K562 (cell line): Measurements from ENCODE around the gene DLK1. TPM values are rescaled to one million over a fixed set of nuclear protein-coding genes. Genes with fewer than 3 reads are reported as not detected.

Source experiments
- ATAC-seq: fragments of 200-7000 bp; cut with Tn5 transposase; 3 replicates; pipeline ENCODE4 v1.9.1; 2020; ENCODE audit warnings: moderate library complexity
- BruUV-seq: library from RNA; stranded (reverse); fragments of 400-500 nt; replicated peaks from 2 replicates; lab custom pipeline; 2021; lab: Mats Ljungman, UMichigan
- CTCF ChIA-PET: fragments of 300-600 bp; formaldehyde crosslinking; extraction: SDS; loops from one replicate; lab custom pipeline; 2021; ENCODE audit warnings: low intra/inter-chr PET ratio; lab: Yijun Ruan, JAX
- POLR2A ChIA-PET: fragments of 300-600, 350-650 bp; sonication (Branson Sonifier 250); formaldehyde crosslinking; extraction: SDS; loops from one replicate; lab custom pipeline; 2021; ENCODE audit warnings: antibody characterized with exemption, inconsistent platforms; lab: Yijun Ruan, JAX
- DNase-seq, 4 experiments: peaks; one replicate each; pipeline versions ENCODE4 v3.0.0 to v3.0.0-alpha.2; 2011 to 2018; ENCODE audit warnings: low spot score in 3 of 4, mixed read lengths in 3 of 4; ENCODE audit errors: extremely low read depth in 1 of 4
- FAIRE-seq: peaks from 2 replicates; lab custom pipeline; 2011; peaks lifted over from hg19 to GRCh38; lab: Jason Lieb, UNC
- H2AFZ ChIP-seq: 2 replicates; pipeline ENCODE4 v1.6.0; 2011; ENCODE audit warnings: low read depth, low read length, control low read depth, inconsistent platforms
- H3K27ac ChIP-seq: fragments of 200-600 bp; 3 replicates; pipeline ENCODE4 v1.8.0; 2011; ENCODE audit warnings: low read depth, mild to moderate bottlenecking, control low read depth, inconsistent platforms, low read length, moderate library complexity, mixed read lengths; ENCODE audit errors: extremely low read depth
- H3K27me3 ChIP-seq, 2 experiments: fragments of 300-600 bp in 1 of 2; 2 replicates in 1 of 2; 3 replicates in 1 of 2; pipeline versions ENCODE4 v1.6.0 to v1.8.0; 2011; ENCODE audit warnings: inconsistent platforms in 2 of 2, low read length in 2 of 2, mild to moderate bottlenecking in 1 of 2, mixed read lengths in 1 of 2, moderate library complexity in 1 of 2; ENCODE audit not compliant: control insufficient read depth in 2 of 2, insufficient read depth in 2 of 2
- H3K36me3 ChIP-seq: fragments of 300-600 bp; 3 replicates; pipeline ENCODE4 v1.8.0; 2011; ENCODE audit warnings: mild to moderate bottlenecking, low read length, inconsistent platforms; ENCODE audit not compliant: control insufficient read depth, insufficient read depth
- H3K4me1 ChIP-seq, 2 experiments: fragments of 200-600 bp in 1 of 2; replicated peaks in 1 of 2; 2 replicates in 1 of 2; 3 replicates in 1 of 2; pipeline versions ENCODE4 v1.5.1 to v1.8.0; 2011; ENCODE audit warnings: inconsistent platforms in 2 of 2, low read length in 2 of 2, mild to moderate bottlenecking in 1 of 2, mixed read lengths in 1 of 2, moderate library complexity in 1 of 2; ENCODE audit not compliant: control insufficient read depth in 2 of 2, insufficient read depth in 2 of 2
- H3K4me2 ChIP-seq: 2 replicates; pipeline ENCODE4 v1.6.1; 2011; ENCODE audit warnings: low read length, control low read depth, inconsistent platforms, mixed read lengths; ENCODE audit not compliant: insufficient read depth
- H3K4me3 ChIP-seq: fragments of 200-600 bp; sonication (generic), shearing (Covaris generic); 2 replicates; pipeline ENCODE4 v1.5.1; 2016; ENCODE audit warnings: control low read depth, inconsistent platforms
- H3K79me2 ChIP-seq: fragments of 200-600 bp; 3 replicates; pipeline ENCODE4 v1.8.0; 2011; ENCODE audit warnings: low read length, inconsistent platforms; ENCODE audit not compliant: control insufficient read depth, insufficient read depth
- H3K9ac ChIP-seq, 2 experiments: 2 replicates each; pipeline versions ENCODE4 v1.6.0 to v1.6.1; 2011; ENCODE audit warnings: low read depth in 2 of 2, low read length in 2 of 2, control low read depth in 1 of 2, inconsistent platforms in 1 of 2, mild to moderate bottlenecking in 1 of 2, mixed read lengths in 1 of 2; ENCODE audit not compliant: insufficient read depth in 1 of 2
- H3K9me1 ChIP-seq: one replicate; pipeline ENCODE4 v1.6.0; 2011; ENCODE audit warnings: inconsistent platforms, mild to moderate bottlenecking, low read length, moderate library complexity; ENCODE audit not compliant: control insufficient read depth, insufficient read depth
- H3K9me3 ChIP-seq: replicated peaks from 2 replicates; pipeline ENCODE4 v1.5.1; 2011; ENCODE audit warnings: low read depth, low read length, inconsistent platforms; ENCODE audit not compliant: control insufficient read depth, insufficient read depth
- H4K20me1 ChIP-seq: replicated peaks from 2 replicates; pipeline ENCODE4 v1.6.1; 2011; ENCODE audit warnings: low read length, inconsistent platforms, mixed read lengths; ENCODE audit not compliant: control insufficient read depth, insufficient read depth
- BRD4 ChIP-seq: fragments of 200-600 bp; sonication (generic); IDR thresholded peaks from 2 replicates; pipeline ENCODE4 v1.6.1; 2017; ENCODE audit warnings: inconsistent platforms
- CEBPG ChIP-seq, 3 experiments: fragments of 200-800 bp in 1 of 3; sonication (Bioruptor generic) in 1 of 3; sonication (generic) in 1 of 3; formaldehyde crosslinking in 1 of 3; IDR thresholded peaks in 2 of 3; conservative IDR thresholded peaks in 1 of 3; 2 replicates each; pipeline versions ENCODE4 v1.6.1 to v1.8.0; 2016 to 2022; ENCODE audit warnings: missing compliant biosample characterization in 2 of 3, missing genetic modification characterization in 2 of 3, mild to moderate bottlenecking in 1 of 3, missing genetic modification reagents in 1 of 3
- ETV5 ChIP-seq: sonication (generic); formaldehyde crosslinking; IDR thresholded peaks from 2 replicates; pipeline ENCODE4 v1.4.0; 2020; ENCODE audit warnings: low read depth, mild to moderate bottlenecking, missing genetic modification reagents
- EZH2 ChIP-seq: IDR thresholded peaks from 2 replicates; pipeline ENCODE4 v1.6.1; 2012; ENCODE audit warnings: low read depth, mild to moderate bottlenecking, inconsistent platforms, low read length, borderline replicate concordance
- GATA2 ChIP-seq: sonication (generic); formaldehyde crosslinking; IDR thresholded peaks from 2 replicates; pipeline ENCODE4 v1.4.0; 2020; ENCODE audit warnings: mild to moderate bottlenecking, missing genetic modification reagents
- IRF2 ChIP-seq: sonication (generic); formaldehyde crosslinking; IDR thresholded peaks from 2 replicates; pipeline ENCODE4 v1.8.1; 2022; ENCODE audit warnings: mild to moderate bottlenecking, missing genetic modification reagents
- MAZ ChIP-seq, 2 experiments: fragments of 450-650 bp in 1 of 2; sonication (generic) in 1 of 2; formaldehyde crosslinking; IDR thresholded peaks in 1 of 2; conservative IDR thresholded peaks in 1 of 2; 2 replicates each; pipeline versions ENCODE4 v1.4.0 to v1.5.0; 2020; ENCODE audit warnings: mild to moderate bottlenecking in 1 of 2, missing genetic modification reagents in 1 of 2
- MTA1 ChIP-seq: fragments of 450-650 bp; IDR thresholded peaks from 2 replicates; pipeline ENCODE4 v1.6.1; 2017; ENCODE audit warnings: borderline replicate concordance
- NCOA6 ChIP-seq: fragments of 450-650 bp; IDR thresholded peaks from 2 replicates; pipeline ENCODE4 v1.6.1; 2017; ENCODE audit warnings: mild to moderate bottlenecking
- NELFE ChIP-seq: IDR thresholded peaks from 2 replicates; pipeline ENCODE4 v1.6.1; 2011; ENCODE audit warnings: mild to moderate bottlenecking; ENCODE audit not compliant: insufficient read depth, insufficient read length
- NFXL1 ChIP-seq: fragments of 450-650 bp; formaldehyde crosslinking; IDR thresholded peaks from 2 replicates; pipeline ENCODE4 v1.4.0; 2021; ENCODE audit warnings: mild to moderate bottlenecking
- POLR2H ChIP-seq: IDR thresholded peaks from 2 replicates; pipeline ENCODE4 v1.6.1; 2016; ENCODE audit warnings: missing genetic modification characterization, low read depth, mild to moderate bottlenecking, control low read depth, missing compliant biosample characterization, moderate library complexity
- TAF7 ChIP-seq: fragments of 450-650 bp; IDR thresholded peaks from 2 replicates; pipeline ENCODE4 v1.6.1; 2016; ENCODE audit warnings: missing genetic modification characterization, missing compliant biosample characterization
- TGIF2 ChIP-seq: sonication (generic); formaldehyde crosslinking; IDR thresholded peaks from 2 replicates; pipeline ENCODE4 v1.8.1; 2022; ENCODE audit warnings: mild to moderate bottlenecking, missing genetic modification reagents, moderate library complexity
- ZNF282 ChIP-seq: sonication (generic); formaldehyde crosslinking; IDR thresholded peaks from 2 replicates; pipeline ENCODE4 v1.8.1; 2023; ENCODE audit warnings: missing genetic modification reagents
- ZNF316 ChIP-seq: fragments of 450-650 bp; IDR thresholded peaks from 2 replicates; pipeline ENCODE4 v1.6.1; 2016
- ZNF79 ChIP-seq: fragments of 250-450 bp; sonication (Bioruptor Pico); IDR thresholded peaks from 2 replicates; pipeline ENCODE4 v1.4.0; 2020; ENCODE audit warnings: low read depth, mild to moderate bottlenecking, moderate library complexity
- WGBS: fragments of 100-300 bp; shearing (Covaris generic); methylation state at CpG from one replicate; pipeline ENCODE4 v1.1.6; 2016; ENCODE audit warnings: low coverage, mixed read lengths; ENCODE audit not compliant: insufficient coverage; ENCODE audit errors: missing lambda C conversion rate; 5-methylcytosine and 5-hydroxymethylcytosine counted together
- in situ Hi-C: fragments of 300-500 bp; cut with MboI; formaldehyde crosslinking; loops from 4 replicates; pipeline ENCODE4 v1.15.0; 2018; ENCODE audit warnings: inconsistent platforms, mixed read lengths
- intact Hi-C: fragments of 100-400 bp; cut with micrococcal nuclease; formaldehyde crosslinking; loops from 2 replicates; pipeline ENCODE4 v1.14.2; 2022
- polyA plus RNA-seq, 8 experiments: library from polyadenylated mRNA; depleted of rRNA in 4 of 8; stranded (reverse) in 5 of 8; unstranded in 3 of 8; fragments of >200 nt; fragmentation: Nextera tagmentation in 2 of 8; fragmentation: Illumina TruSeq in 1 of 8; extraction: Ambion mirVana in 2 of 8; extraction: Trizol in 1 of 8; gene quantifications; 2 replicates each; pipeline versions ENCODE4 v1.2.1 to v1.2.3, GENCODE V29; 2011 to 2014; ENCODE audit warnings: inconsistent platforms in 1 of 8, missing spikeins in 1 of 8
- total RNA-seq, 7 experiments: library from RNA; depleted of rRNA in 6 of 7; stranded (reverse); fragments of >200 nt in 6 of 7; fragmentation: Illumina TruSeq in 2 of 7; extraction: Trizol in 2 of 7; gene quantifications; 2 replicates each; pipeline versions ENCODE4 v1.2.1 to v1.2.3, GENCODE V29; 2011 to 2021; ENCODE audit warnings: low replicate concordance in 1 of 7

DLK1 gene
- total and polyA plus RNA-seq, 9 of the 15 experiments (the other 6 are each of a cell fraction or from before 2014, with no cell fraction given), result 4.4 to 97.2 (median 15.3) TPM

GRCh38 chr14:100747736-100748135, 21.0 kb downstream of the DLK1 start (continued):
- TF ChIP-seq TGIF2 (CRISPR knock-in tag), result no peak
- TF ChIP-seq ZNF282, result no peak
- no peak for TF ChIP-seq CEBPG (CRISPR knock-in tag; IDR thresholded peaks at IDR 0.05)
- no peak for TF ChIP-seq CEBPG (tag; conservative IDR thresholded peaks at IDR 0.05 in 1 of 2, IDR thresholded peaks at IDR 0.05 in 1 of 2)
- no peak for TF ChIP-seq IRF2 (CRISPR knock-in tag)

GRCh38 chr14:100748403-100748802, 21.7 kb downstream of the DLK1 start:
- Histone ChIP-seq H3K4me1 (no peaks in the 10 kb centered on the region), H2AFZ (no peak overlapping the region), H3K27ac (no peak overlapping the region), H3K9ac (no peak overlapping the region), H3K4me2 (no peak overlapping the region), H4K20me1 (no peaks in the 10 kb centered on the region), H3K27me3 (no peaks in the 10 kb centered on the region), H3K9me1 (no peaks in the 10 kb centered on the region), H3K36me3 (no peaks in the 10 kb centered on the region)
- POLR2A ChIA-PET, result no interaction called here
- 55% methylated on average over 4 of the region's 5 CpGs for WGBS
- BruUV-seq, result no TSS peak
- ATAC-seq, result no peak
- FAIRE-seq, result no peak
- TF ChIP-seq TAF7 (tag) (no peak), ZNF316 (no peak), BRD4 (no peak), MTA1 (no peak), GATA2 (CRISPR knock-in tag) (no peak), EZH2 (no peak), MAZ (CRISPR knock-in tag; conservative IDR thresholded peaks at IDR 0.05 in 1 of 2, IDR thresholded peaks at IDR 0.05 in 1 of 2) (no peak), ZNF79 (CRISPR knock-in tag) (no peak), ETV5 (CRISPR knock-in tag) (no peak), NELFE (no peak), NFXL1 (CRISPR knock-in tag) (no peak), POLR2H (tag) (no peak), NCOA6 (no peak)
- TF ChIP-seq, all 486 proteins: peak for 0
- intact Hi-C loops (no loop called here), in situ Hi-C loops (no loop called here)
- CTCF ChIA-PET, result no interaction called here
- Histone ChIP-seq H3K9me3 (no peaks in the 10 kb centered on the region), H3K4me3 (no peak overlapping the region), H3K79me2 (no peaks in the 10 kb centered on the region)
- no peak for DNase-seq
